CD4-positive, alpha-beta T cell treated with Interleukin-1 beta for 1 hour (primary cell): ENCODE results near the gene KCNE2.

Experiments used
- DNase-seq, 2 donors: peaks; one replicate each; pipeline ENCODE4 v3.0.0-alpha.2; 2020 to 2022

The KCNE2 gene, protein sequence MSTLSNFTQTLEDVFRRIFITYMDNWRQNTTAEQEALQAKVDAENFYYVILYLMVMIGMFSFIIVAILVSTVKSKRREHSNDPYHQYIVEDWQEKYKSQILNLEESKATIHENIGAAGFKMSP

DNA sequence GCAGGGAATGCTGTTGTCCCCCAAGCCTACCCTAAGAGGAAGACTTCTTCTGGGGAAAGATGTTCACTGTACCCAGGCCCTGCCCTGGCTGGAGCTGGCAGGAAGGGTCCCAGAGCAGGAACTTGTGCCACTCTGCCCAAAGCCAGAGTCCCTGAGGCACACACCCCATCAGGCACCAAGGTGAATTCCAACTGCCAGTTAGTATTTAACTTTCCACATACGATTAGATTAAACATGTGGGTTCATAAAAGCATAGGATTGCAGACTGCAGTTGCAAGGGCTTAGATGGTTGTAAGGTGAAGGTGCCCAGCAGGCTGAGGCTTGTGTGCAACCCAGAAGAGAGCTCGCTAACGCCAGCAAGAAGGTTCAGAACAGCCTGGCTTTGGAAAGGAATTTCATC lies at the start of gene KCNE2:
Gene KCNE2, plus strand, starts transcription at position 274 of the 400 bp plus-strand sequence. CDS start 6,473 bp downstream, outside the sequence.
- DNase-seq = no peak

DNA sequence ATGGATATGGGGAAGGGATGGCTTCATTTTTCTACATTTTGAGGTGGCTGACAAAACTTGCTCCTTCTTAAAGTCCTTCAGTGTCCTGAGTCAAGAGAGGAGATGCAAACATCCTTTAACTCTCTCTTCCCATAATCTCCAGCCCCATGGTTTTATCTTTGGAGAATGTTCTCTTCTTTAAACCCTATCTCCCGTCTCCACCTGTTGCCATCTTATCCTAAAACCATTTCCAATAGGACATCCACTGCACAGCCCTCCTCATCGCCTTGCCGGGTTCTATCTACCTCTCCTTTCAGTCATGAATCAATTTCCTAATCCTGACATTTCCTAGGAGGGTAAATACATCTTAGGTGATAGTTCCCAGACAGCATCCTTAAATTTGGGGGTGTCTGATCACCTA lies 44.2 kb upstream of the KCNE2 start:
- DNase-seq = no peak

DNA sequence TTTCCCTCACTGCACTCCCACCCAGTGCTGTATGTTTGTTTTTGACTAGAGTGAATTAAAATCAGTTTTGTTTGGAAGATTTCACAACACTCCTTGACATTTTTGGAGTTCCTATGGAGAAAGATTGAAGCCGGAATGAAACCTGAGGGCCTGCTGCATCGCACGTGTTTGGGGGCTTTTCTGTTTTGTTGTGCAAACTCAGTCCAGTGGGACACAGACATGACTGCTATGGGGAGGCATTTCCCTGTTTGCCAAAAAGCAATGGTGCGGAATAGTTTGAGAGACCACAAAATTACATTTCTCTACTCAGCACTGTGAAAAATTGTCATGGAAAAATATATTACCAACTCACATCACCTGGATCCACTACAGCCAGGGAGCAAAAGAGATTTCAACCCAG lies 43.8 kb upstream of the KCNE2 start:
- no peak for DNase-seq

DNA sequence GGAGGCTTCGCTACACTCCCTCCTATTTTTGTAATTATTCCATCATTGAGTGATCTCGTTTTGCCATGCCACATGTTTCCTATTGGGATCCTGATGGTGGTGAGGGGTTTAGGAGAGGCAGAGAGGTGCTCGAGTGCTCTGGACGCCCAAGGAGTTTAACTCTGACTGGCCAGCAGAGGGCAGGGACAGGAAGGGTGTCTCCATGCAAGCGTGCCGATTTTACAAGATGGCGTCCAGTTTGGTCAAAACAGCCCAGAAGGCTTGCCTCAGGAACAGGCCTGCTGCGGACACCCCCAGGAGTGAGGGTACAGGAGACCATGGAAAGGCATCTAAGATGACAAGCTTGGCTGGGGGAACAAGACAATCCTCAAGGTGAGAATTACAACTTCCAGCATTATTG lies 33.8 kb upstream of the KCNE2 start:
- DNase-seq = no peak

DNA sequence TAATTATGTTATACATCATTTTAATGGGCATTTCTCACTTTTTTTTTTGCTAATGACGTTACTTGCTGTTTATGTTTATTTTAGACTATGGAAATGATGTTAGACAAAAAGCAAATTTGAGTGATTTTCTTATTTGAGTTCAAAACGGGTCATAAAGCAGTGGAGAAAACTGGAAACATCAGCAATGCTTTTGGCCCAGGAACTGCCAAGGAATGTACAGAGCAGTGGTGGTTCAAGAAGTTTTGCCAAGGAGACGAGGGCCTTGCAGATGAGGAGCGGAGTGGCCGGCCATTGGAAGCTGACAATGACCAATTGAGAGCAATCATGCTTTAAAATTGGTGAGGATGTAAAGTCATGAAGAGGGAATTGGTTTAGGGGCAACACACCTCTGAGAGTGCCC lies 32.1 kb upstream of the KCNE2 start:
- DNase-seq = no peak

DNA sequence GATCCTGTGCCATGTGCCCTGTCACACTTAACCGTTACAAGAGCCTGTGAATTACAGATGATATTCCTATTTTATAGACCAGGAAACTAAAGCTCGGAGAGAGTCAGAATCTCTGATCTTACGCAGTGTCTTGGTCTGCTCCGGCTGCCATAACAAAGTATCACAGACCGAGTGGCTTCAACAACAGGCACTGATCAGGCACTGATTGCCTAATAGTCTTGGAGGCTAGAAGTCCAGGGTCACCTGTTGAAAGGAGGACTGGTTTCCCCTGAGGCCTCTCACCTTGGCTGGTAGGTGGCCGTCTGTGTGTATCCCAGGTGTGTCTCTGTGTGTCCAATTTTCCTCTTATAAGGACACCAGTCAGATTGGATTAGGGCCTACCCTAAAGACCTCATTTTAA lies 31.5 kb upstream of the KCNE2 start:
- DNase-seq = no peak

DNA sequence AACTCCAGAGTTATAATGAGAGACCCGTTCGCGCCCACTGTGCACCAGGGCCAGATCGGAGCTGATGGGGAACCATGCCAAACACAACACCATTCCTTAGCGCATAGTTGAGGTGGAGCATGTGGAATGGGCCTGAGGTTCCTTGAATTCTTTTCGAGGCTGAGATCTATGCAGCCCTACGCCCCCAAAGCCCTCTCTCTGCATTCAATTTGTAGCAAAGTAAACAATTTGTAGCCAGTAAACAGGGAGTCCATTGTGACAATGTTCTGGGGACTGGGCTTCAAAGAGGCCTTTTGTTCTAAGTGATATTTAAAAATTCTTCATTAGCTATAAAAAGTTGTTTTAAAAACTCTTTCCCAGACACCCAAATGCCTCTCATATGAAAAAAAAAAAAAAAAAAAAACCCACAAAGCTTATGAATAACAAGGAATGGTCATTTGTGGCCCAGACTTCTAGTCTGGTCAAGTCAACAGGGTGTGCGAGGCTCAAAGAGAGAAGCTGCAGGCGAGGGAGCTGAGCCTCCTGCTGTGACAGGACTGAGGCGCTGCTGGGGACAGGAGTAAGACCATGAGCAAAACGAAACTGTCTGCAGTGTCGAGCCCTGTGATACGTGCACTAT lies 30.6 kb upstream of the KCNE2 start:
- no peak for DNase-seq

DNA sequence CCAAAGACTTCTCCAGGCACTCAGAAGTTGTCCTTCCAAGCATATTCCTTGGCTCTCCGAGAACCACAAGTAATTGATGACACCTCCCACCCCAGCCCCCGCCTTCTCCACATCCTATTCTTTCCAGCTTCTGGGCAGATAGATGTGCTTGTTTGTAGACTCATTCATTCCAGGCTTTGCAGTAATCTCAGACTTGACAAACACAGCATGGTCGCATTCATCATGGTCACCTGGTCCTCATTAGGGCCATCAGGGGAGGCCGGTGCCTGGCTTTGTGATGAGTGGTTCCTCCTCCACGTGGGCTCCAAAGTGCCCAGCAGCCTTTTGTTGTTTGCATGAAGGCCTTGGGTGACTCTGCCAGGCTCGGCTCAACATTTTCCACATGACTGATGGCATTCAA lies 28.5 kb upstream of the KCNE2 start:
- no peak for DNase-seq

DNA sequence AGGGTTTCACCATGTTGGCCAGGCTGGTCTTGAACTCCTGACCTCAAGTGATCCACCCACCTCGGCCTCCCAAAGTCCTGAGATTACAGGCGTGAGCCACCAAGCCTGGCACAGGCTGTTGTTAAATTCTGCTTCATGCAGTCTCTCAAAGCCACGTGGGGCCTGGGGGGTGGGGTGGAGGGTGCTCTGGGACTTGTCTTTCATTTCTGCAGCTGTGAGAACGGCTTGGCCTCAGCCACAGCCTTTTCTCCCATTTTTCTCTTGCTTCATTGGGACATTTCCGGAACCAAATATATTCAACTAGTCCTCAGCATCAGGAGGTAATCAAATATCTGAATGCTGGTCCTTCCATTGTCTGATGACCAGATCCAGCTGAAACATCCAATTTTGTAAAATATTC lies 27.6 kb upstream of the KCNE2 start:
- no peak for DNase-seq

DNA sequence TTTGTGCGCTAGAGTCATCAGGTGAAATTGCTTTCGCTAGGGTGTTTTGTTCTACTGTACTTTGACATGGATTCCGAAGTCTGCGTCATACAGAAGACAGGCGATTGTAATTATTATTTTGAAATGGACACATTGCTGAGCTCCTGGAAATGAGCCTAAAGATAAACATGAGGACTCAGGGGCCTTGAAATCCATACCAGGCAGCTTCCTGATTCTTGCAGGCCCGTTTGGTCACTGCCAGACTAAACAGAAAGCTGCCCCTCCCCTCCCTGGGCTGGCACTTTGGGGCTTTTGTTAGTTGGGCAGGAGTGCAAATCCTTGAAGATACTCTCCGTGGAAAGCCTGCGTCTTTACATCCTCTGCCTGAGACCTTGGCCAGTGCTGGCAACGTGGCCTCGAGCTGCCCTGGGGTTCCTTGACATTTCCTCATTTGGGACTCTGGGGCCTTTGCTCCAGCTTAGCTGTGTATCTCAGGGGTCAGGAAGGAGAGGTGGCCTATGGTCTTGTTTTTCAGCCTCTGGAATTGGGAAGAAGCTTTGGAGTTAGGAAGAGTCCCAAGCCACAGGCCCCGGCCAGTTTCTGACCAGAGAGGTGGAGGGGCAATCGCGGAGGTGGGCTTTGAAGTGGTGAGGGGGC lies 26.9 kb upstream of the KCNE2 start:
- DNase-seq = no peak

DNA sequence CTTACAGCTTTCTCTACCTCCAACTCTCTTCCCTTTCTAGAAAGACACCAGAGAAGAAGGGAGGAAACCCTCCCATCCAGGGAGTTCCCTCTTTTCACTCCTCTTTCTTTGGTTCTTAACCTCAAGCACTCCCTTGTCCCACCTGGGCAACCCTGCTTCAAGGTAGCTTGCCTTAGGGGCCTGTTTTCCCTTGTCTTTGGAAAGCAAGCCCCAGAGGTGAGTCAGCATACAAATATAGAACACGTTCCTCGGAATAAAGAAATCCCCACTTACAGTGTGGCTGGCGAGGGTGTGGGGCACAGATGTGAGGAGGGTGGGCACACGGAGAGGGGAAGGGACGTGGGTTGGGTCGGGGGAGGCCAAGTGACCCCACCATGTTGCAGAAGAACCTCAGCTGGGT lies 26.1 kb upstream of the KCNE2 start:
- no peak for DNase-seq

DNA sequence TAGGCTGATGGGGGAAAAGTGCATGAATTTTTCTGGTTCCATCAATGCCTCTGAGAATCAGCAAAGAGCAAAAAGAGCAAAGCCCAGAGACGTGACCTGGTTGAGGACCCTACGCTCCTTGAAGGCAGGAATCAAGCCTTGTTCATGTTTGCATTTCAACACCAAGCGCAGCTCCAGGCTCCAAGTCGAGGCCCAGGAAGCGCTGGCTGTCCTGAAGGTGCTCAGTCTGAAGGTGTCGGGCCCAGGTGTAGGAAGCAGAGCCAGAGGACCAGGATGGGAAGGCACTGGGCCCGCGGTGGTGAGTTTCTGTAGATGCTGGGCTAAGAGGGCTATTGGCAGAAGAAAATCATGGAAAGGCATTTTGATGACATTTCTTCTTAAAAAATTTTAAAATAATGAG lies 25.6 kb upstream of the KCNE2 start:
- no peak for DNase-seq

DNA sequence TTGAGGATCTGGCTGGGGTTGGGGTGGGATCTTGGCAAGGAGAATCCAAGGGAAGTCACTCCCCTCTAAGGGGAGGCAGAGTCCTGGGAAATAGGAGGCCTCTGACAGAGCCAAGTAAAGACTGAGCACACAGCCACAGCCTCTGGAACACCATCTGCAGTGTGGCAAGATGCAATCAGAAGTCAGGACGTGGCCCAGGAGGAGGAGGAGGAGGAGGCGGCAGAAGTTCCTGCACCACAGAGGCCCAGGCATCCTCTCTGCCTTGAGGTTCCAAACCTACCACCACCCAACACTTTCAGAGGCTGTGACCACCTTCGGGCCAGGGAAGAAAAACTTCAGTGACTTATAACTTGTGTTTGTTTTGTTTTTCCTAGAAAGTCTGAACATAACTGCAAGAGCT lies 23.7 kb upstream of the KCNE2 start:
- DNase-seq = no peak

DNA sequence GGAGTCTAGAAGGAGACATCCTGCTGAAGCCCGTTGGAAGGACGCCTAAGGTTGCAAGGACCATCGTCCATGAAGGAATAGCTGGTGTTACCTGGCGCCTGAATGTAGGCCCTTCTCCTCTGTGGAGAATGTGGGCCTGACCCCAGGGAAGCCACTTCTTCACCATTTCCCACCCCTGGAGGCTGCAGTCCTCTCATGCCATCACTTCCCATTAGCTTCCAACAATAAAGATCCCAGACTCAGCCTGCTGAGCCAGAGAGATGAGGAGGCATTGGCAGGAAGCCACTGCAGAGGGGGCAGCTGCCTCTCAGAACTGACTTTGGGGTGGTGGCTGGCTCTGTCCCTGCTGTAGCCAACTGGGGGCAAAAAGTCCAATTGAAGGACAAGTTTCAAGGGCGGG lies 21.3 kb upstream of the KCNE2 start:
- no peak for DNase-seq

DNA sequence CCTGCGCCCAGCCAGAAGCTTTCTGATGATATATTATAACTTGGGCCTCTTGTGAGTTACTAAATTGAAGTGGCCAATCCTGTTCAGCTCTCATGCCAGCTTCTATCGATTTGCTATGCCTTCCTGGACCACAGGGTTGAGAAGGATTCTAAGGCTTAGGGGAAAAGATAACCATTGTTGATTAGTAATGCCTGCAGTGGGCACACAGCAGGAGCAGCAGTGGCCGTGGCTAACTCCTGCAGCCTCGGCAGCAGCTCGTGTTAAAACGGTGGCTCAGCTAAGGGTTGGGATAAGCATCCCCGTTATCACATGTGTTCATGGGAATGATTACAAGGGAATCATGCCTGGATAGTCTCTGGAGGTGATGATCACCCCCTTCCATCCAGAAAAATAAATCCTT lies 20.5 kb upstream of the KCNE2 start:
- no peak for DNase-seq

DNA sequence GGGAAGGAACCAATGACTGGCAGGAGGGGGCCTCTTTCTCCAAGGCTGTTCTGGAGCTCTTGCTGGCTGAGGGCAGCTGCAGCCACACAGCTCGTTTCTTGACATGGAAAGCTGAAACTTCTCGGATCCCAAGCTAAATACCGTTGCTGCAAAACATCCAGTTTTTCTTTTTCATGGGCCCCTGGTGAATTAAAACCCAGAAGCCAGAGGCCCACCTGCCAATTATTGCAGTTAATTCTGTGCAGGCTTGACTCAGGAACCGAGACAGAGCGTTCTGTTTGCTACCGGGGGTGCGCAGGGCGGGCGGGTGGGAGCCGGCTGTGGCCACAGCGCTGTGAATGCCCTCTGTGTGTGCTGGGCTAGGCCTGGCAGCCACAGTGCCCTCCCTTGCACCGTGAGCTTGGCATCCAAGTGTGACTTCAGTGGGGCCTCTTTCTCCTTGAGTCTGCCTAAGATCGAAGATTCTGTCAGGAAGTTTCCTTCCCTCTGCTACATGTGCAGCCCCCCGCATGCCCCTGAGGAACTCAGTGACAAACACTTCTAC lies 19.9 kb upstream of the KCNE2 start:
- no peak for DNase-seq

DNA sequence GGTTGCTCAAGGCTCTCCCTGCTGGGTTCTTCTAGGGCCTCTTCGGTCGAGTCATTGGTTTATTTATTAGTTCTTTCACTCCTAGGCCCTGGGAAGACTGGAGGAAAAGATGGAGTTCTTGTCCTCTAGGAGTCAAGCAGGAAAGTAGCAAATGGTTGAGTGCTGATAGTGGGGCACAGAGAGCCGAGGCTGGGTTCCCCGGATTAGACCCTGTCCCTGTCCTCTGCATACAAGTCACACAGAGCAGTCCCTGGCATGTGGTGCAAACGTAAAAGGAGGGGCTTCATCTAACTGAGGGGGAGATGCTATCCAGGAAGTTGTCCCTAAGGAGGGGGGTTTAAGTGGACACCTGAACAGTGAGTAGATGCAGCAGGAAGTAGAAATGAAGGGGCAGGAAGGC lies 19.2 kb upstream of the KCNE2 start:
- no peak for DNase-seq

DNA sequence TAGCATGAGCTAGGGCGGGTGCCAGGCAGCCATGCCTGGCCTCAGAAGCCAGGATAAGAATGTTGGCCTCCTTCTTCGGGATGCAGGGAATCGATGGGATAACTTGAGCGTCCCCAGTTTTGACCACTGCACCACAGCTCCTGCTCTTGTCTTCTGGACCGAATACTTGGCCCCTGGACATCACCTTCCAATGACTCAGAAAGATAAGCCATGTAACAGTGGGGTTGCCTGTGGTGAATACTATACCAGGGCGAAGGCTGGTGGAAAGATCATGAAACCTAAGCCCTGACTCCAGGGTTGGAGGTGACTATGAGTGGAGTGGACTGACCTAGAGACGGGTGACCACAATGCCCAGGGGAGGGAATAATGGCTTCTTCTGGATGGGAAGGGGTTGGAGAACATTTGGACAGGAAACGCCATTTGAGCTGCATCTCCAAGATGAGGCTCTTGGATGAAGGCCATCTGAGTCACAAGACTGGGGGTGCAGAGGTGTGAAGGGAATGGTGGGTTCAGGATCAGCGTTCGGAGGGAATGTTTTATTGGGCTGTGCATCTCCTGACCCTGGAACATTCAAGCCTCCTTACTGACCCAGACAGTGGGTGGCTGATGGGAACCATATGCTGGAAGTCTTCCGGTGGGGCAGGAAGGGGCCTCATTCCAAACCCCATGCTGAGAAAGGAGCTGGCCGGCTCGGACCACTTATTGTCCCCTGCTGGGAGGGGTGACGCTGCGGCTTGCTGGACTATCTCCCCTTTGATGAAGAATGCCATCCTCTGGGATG lies 18.5 kb upstream of the KCNE2 start:
- DNase-seq = no peak

DNA sequence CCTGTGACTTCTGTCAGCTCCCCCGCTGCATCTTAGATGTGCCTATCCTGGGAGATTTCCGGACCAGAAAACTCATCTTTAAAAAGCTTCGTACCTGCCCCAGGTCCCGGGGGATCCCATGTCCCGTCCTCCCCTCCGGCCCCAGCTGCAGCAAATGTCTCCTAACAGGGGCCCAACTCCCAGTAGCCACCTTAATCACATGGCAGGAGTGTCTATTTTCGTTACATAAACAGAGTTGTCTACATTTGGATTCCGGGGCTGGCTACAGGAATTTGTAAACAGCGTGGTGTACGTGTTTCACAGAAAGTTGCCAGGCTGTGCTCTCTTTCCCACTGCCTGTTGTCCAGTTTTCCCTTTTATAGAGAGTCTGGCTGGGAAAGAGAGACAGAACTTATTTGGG lies 17.9 kb upstream of the KCNE2 start:
- DNase-seq = no peak

DNA sequence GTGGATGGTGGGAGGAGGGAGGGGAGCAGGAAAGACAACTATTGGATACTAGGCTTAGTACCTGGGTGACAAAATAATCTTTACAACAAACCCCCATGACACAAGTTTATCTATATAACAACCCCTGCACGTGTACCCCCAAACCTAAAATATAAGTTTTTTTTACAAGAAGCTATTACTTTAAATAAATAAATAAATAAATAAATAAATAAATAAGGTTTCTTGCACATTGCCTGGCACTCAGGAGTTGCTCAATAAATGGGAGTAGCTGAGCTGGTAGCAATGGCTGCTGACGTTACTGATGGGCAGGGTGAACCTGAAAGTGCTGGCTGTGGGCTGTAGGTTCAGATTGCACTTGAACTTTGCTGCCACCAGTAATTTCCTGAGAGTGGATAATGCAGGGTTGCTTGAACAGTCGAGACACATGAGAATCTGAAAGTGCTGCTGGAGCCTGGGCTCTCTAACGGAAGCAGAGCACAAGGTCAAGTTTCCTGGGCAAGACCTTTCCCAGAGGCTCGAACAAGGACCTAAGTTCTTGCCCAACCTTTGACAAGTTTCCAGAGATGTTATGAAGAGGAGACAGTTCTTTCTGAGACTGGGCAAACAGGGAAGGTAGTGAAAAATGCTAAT lies 14.8 kb upstream of the KCNE2 start:
- DNase-seq = no peak

DNA sequence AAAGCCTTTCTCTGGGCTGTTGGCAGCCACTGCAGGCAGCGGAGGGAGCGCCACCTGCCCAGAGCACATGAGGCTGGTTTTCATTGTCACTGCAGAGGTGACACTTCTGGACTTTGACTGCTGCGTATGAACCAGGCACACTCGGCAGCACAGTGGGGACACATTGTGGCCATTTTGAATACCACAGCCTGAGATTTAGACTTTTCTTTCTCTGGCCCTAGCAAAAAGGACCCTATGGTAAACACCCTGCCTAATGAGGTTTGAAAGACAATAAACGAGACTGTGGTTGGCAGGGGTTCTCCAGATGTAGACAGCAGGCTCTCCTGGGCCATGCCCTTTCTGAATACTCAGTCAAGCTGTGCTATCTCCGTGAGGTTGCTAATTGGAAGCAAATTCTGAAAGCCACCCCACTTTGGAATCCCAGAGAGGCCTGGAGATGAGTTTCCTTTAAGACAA lies 12.0 kb upstream of the KCNE2 start:
- peak; percentile 6 to 24 for DNase-seq

DNA sequence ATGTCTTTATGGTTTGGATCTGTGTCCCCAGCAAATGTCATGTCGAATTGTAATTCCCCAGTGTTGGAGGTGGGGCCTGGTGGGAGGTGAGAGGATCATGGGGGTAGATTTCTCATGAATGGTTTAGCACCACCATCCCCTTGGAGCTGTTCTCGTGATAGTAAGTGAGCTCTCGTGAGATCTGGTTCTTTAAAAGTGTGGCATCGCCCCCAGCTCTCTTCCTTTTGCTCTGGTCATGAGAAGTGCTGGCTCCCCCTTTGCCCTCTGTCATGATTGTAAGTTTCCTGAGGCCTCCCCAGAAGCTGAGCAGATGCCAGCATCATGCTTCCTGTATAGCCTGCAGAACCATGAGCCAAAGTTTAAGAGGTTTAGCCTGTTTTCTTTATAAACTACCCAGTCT lies 11.2 kb upstream of the KCNE2 start:
- DNase-seq = no peak

DNA sequence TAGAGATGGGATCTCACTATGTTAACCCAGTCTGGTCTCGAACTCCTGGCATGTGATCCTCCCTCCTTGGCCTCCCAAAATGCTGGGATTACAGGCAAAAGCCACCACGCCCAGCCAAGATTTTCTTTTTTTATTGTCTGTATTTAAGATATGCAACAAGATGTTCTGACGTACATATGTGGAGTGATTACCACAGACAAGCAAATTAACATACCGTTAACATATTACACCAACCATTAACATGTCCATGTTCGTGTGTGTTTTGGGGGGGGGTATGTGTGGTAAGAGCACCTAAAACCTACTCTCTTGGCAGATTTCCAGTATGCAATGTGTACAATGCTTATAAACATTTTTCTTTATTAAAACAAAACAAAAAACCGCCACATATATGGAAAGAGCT lies 10.6 kb upstream of the KCNE2 start:
- DNase-seq = no peak
